ENCODE results near the gene LARP4B.

LARP4B gene

GRCh38 chr10:865924-866576 lies 65.5 kb downstream of the LARP4B start:
- no peak for DNase-seq

- no peak for DNase-seq
These were observed 66.2 kb downstream of the LARP4B start for GRCh38 chr10:865257-865656.

GRCh38 chr10:860519-860918 lies 71.0 kb downstream of the LARP4B start:
- no peak for DNase-seq

- peak; percentile 60 for DNase-seq
These were observed 74.9 kb downstream of the LARP4B start for GRCh38 chr10:856416-857157.

GRCh38 chr10:855671-856070 lies 75.8 kb downstream of the LARP4B start:
- DNase-seq = no peak

- DNase-seq = no peak
These were observed 76.4 kb downstream of the LARP4B start for GRCh38 chr10:855079-855478.

- DNase-seq = no peak
These were observed 78.5 kb downstream of the LARP4B start for GRCh38 chr10:853017-853416.

- no peak for DNase-seq
These were observed 79.1 kb downstream of the LARP4B start for GRCh38 chr10:852386-852785.

- no peak for DNase-seq
These were observed 79.6 kb downstream of the LARP4B start for GRCh38 chr10:851901-852300.

GRCh38 chr10:850093-850492 lies 81.4 kb downstream of the LARP4B start:
- no peak for DNase-seq

GRCh38 chr10:847868-848267 lies 83.6 kb downstream of the LARP4B start:
- no peak for DNase-seq

GRCh38 chr10:846126-846685 lies 85.3 kb downstream of the LARP4B start:
- DNase-seq = no peak

- no peak for DNase-seq
These were observed 86.0 kb downstream of the LARP4B start for GRCh38 chr10:845526-845925.

GRCh38 chr10:844552-844951 lies 87.0 kb downstream of the LARP4B start:
- no peak for DNase-seq

GRCh38 chr10:843703-844102 lies 87.8 kb downstream of the LARP4B start:
- no peak for DNase-seq

GRCh38 chr10:842795-843194 lies 88.7 kb downstream of the LARP4B start:
- DNase-seq = no peak

- no peak for DNase-seq
These were observed 90.0 kb downstream of the LARP4B start for GRCh38 chr10:841535-841934.

GRCh38 chr10:839550-840205 lies 91.8 kb downstream of the LARP4B start:
- DNase-seq = no peak

GRCh38 chr10:836782-837181 lies 94.7 kb downstream of the LARP4B start:
- DNase-seq = no peak

GRCh38 chr10:834493-834892 lies 97.0 kb downstream of the LARP4B start:
- DNase-seq = no peak

GRCh38 chr10:829241-829640 lies 102.3 kb downstream of the LARP4B start:
- DNase-seq = no peak

GRCh38 chr10:828191-828590 lies 103.3 kb downstream of the LARP4B start:
- no peak for DNase-seq

GRCh38 chr10:824946-825345 lies 106.6 kb downstream of the LARP4B start:
- DNase-seq = no peak

GRCh38 chr10:824497-824896 lies 107.0 kb downstream of the LARP4B start:
- peak; percentile 20 for DNase-seq

Measured in islet precursor cell (in vitro differentiated cells).